ENCODE data around the gene MYO9A.

The MYO9A gene

GRCh38 chr15:71830981-71831380 is 287.0 kb downstream of the MYO9A start:
- no peak for DNase-seq

GRCh38 chr15:71826196-71826595 is 291.8 kb downstream of the MYO9A start:
- no peak for DNase-seq

GRCh38 chr15:71825021-71825730 is 292.8 kb downstream of the MYO9A start:
- DNase-seq, result no peak

GRCh38 chr15:71823801-71824200 is 294.1 kb downstream of the MYO9A start:
- no peak for DNase-seq

GRCh38 chr15:71822890-71823630 is 294.9 kb downstream of the MYO9A start:
- no peak for DNase-seq

GRCh38 chr15:71821547-71822129 is 296.3 kb downstream of the MYO9A start:
- no peak for DNase-seq

- DNase-seq, result no peak
Observed at GRCh38 chr15:71820127-71820526, 297.8 kb downstream of the MYO9A start.

- DNase-seq, result no peak
Observed at GRCh38 chr15:71817351-71817750, 300.6 kb downstream of the MYO9A start.

GRCh38 chr15:71815301-71815700 is 302.6 kb downstream of the MYO9A start:
- no peak for DNase-seq

GRCh38 chr15:71813723-71814470 is 304.1 kb downstream of the MYO9A start:
- no peak for DNase-seq

GRCh38 chr15:71812966-71813722 is 304.8 kb downstream of the MYO9A start:
- DNase-seq, result no peak

- no peak for DNase-seq
Observed at GRCh38 chr15:71811752-71812735, 305.9 kb downstream of the MYO9A start.

GRCh38 chr15:71811036-71811736 is 306.8 kb downstream of the MYO9A start:
- DNase-seq, result no peak

GRCh38 chr15:71810256-71811035 is 307.5 kb downstream of the MYO9A start, which contains the start of gene NR2E3:
TSS of gene NR2E3 (plus strand) at chr15:71810554. CDS start at chr15:71810744, 190 bp downstream.
- no peak for DNase-seq

GRCh38 chr15:71809346-71809745 is 308.6 kb downstream of the MYO9A start:
- no peak for DNase-seq

- no peak for DNase-seq
Observed at GRCh38 chr15:71808311-71809020, 309.5 kb downstream of the MYO9A start.

GRCh38 chr15:71807691-71808091 is 310.3 kb downstream of the MYO9A start:
- no peak for DNase-seq

GRCh38 chr15:71807125-71807629 is 310.8 kb downstream of the MYO9A start:
- DNase-seq, result no peak

- no peak for DNase-seq
Observed at GRCh38 chr15:71806452-71806931, 311.5 kb downstream of the MYO9A start.
